ENCODE results near the gene PRKCE.

DNA sequence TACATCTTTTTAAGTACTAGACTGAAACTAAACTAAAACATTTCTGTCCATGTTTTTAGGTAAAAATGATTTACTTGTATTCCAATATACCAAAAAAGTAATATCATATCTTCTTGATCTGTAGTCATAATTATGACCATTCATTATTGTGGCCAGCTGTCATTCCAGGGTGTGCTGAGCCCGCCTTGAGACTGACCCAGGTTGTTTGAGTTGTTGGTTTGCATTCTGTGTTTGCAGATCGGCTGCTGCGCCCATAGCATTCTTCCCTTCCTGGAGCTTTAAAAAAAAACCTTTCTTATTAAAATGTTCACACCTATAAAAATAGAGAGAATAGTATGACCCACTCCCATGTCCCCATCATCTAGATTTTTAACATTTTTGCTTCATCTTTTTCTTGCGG, 101.9 kb downstream of the PRKCE start:
- TF ChIP-seq EZH2 (IDR thresholded peaks at IDR 0.05; ENCODE audit: low read depth, low read length, severe bottlenecking) (no peak), CHD2 (IDR thresholded peaks at IDR 0.05; ENCODE audit: low read length) (no peak), CBX5 (IDR thresholded peaks at IDR 0.05; ENCODE audit: low read depth, low read length) (no peak), SIN3A (conservative IDR thresholded peaks at IDR 0.05 in 1 of 2, IDR thresholded peaks at IDR 0.05 in 1 of 2; ENCODE audit: low read depth in 1 of 2, low read length in 2 of 2) (no peak), POLR2AphosphoS5 (IDR thresholded peaks at IDR 0.05; ENCODE audit: low read depth, low read length) (no peak), CBX8 (IDR thresholded peaks at IDR 0.05; ENCODE audit: borderline replicate concordance, low read depth, low read length) (no peak)
- TF ChIP-seq, protein P1, sequence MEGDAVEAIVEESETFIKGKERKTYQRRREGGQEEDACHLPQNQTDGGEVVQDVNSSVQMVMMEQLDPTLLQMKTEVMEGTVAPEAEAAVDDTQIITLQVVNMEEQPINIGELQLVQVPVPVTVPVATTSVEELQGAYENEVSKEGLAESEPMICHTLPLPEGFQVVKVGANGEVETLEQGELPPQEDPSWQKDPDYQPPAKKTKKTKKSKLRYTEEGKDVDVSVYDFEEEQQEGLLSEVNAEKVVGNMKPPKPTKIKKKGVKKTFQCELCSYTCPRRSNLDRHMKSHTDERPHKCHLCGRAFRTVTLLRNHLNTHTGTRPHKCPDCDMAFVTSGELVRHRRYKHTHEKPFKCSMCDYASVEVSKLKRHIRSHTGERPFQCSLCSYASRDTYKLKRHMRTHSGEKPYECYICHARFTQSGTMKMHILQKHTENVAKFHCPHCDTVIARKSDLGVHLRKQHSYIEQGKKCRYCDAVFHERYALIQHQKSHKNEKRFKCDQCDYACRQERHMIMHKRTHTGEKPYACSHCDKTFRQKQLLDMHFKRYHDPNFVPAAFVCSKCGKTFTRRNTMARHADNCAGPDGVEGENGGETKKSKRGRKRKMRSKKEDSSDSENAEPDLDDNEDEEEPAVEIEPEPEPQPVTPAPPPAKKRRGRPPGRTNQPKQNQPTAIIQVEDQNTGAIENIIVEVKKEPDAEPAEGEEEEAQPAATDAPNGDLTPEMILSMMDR (IDR thresholded peaks at IDR 0.05; ENCODE audit: control extremely low read depth in 1 of 3, insufficient read depth in 1 of 3, low read depth in 1 of 3, low read length in 3 of 3): no peak
